Gastroesophageal sphincter (tissue), 4 donors: ENCODE results near the gene SMIM17. TPM values are rescaled to one million over a fixed set of nuclear protein-coding genes. Genes with fewer than 3 reads are reported as not detected.

ENCODE experiments used
- ATAC-seq: fragments of 150-250 bp; one replicate; pipeline ENCODE4 v1.9.1; 2016; ENCODE audit warnings: mild to moderate bottlenecking, moderate library complexity
- H3K27ac ChIP-seq, 4 donors: fragments of 200-600 bp; sonication (generic) in 3 of 4; 1 replicate in 3 of 4; 2 replicates in 1 of 4; pipeline ENCODE4 v1.5.1; 2016 to 2019
- H3K27me3 ChIP-seq: fragments of 200-600 bp; sonication (generic); one replicate; pipeline ENCODE4 v1.5.1; 2019
- H3K36me3 ChIP-seq, 2 donors: fragments of 200-600 bp; sonication (generic); one replicate each; pipeline ENCODE4 v1.5.1; 2019; ENCODE audit warnings: control low read depth in 1 of 2
- H3K4me1 ChIP-seq, 3 donors: fragments of 200-600 bp; sonication (generic); 1 replicate in 2 of 3; 2 replicates in 1 of 3; pipeline ENCODE4 v1.5.1; 2016 to 2019; ENCODE audit warnings: control low read depth in 2 of 3
- H3K4me3 ChIP-seq, 2 donors: fragments of 200-600 bp; sonication (generic); one replicate each; pipeline ENCODE4 v1.5.1; 2019; ENCODE audit warnings: mild to moderate bottlenecking in 1 of 2, moderate library complexity in 1 of 2
- H3K9me3 ChIP-seq, 3 donors: fragments of 200-600 bp; sonication (generic); one replicate each; pipeline ENCODE4 v1.5.1; 2017 to 2019; ENCODE audit warnings: control low read depth in 2 of 3
- EP300 ChIP-seq: sonication (generic); formaldehyde crosslinking; IDR thresholded peaks from one replicate; pipeline ENCODE4 v1.6.1; 2017; ENCODE audit warnings: antibody characterized with exemption, mild to moderate bottlenecking
- POLR2A ChIP-seq, 2 donors: fragments of 450-650 bp; IDR thresholded peaks; one replicate each; pipeline ENCODE4 v1.6.1; 2017; ENCODE audit warnings: antibody characterized with exemption in 2 of 2, mild to moderate bottlenecking in 2 of 2, moderate library complexity in 1 of 2
- POLR2AphosphoS5 ChIP-seq: sonication (generic); formaldehyde crosslinking; IDR thresholded peaks from one replicate; pipeline ENCODE4 v1.6.1; 2017; ENCODE audit warnings: antibody characterized with exemption
- WGBS, 2 donors: methylation state at CpG; one replicate each; pipeline ENCODE4 v1.1.5; 2018; ENCODE audit warnings: low coverage in 1 of 2; 5-methylcytosine and 5-hydroxymethylcytosine counted together
- total RNA-seq, 4 donors: library from RNA; depleted of rRNA; stranded (reverse); fragments of >200 nt; gene quantifications; one replicate each; pipeline ENCODE4 v1.1.0, GENCODE V29; 2016
- TF ChIP-seq, protein P1 (sequence below), 4 experiments: fragments of 200-600 bp in 2 of 4; fragments of 450-650 bp in 2 of 4; sonication (generic) in 1 of 4; IDR thresholded peaks; one replicate each; pipeline ENCODE4 v1.5.1; 2017 to 2019; ENCODE audit warnings: antibody characterized with exemption in 4 of 4, mild to moderate bottlenecking in 2 of 4, moderate library complexity in 2 of 4

SMIM17 gene
- 1 to 10 TPM in 2 of 4 donors, not detected in 2; 1.1 to 1.4 TPM for total RNA-seq

DNA sequence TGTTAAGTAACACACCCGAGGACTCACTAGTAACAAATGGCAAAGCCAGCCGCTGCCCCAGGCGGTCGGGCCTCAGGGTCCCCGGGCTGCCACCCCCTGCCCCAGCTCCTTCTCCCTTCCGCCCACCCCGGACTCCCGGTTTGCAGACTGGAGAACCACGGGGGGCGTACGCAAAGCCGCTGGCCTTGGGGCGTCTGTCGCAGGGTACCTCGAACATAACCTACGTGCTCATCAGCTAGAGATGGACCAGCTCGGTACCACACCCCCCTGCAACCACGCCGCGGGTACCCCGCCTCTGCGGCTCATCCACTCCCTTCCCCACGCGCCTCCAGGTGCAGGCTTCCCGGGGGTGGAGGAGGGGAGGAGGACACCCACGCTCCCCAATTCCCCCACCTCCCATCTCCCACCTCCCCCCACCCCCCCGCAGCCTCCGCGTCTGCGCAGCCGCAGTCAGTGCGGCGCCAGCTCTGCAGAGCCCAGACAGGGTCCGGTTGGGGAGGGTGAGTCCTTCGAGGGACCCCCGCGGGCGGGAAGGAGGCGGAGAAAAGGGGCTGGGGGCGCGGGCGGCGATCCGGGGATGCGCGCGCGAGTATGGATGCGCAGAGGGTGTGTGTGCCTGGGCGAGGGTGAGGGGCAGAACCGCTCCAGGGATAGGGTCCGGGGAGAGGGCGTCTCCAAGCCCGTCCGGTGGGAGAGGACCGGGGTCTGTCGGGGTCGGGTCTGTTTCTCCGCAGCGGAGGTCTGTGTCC, at the start of gene SMIM17:
TSS of gene SMIM17 (plus strand) at position 449 of the 749 bp plus-strand sequence. CDS start 2,509 bp downstream, outside the sequence.
- H3K27ac ChIP-seq, result no peak within 1 kb of the TSS
- WGBS, 2 donors, result 6% methylated on average over 15 of the region's 60 CpGs; no CpG with 5 or more reads in 1 of the 2 donors
- H3K9me3 ChIP-seq, result peaks cover 0 to 35% (median 0%) of the 10 kb centered on the region in 3 donors
- no peak for ATAC-seq
- H3K36me3 ChIP-seq, result peaks cover 0 to 24% of the 10 kb centered on the region in 2 donors
- H3K4me3 ChIP-seq, result no peak within 1 kb of the TSS
- H3K4me1 ChIP-seq, result no peaks in the 10 kb centered on the region
- peaks cover 39% of the 10 kb centered on the region for H3K27me3 ChIP-seq
- no peak for TF ChIP-seq POLR2AphosphoS5
- no peak for TF ChIP-seq POLR2A (IDR thresholded peaks at IDR 0.05)
- TF ChIP-seq, protein P1, sequence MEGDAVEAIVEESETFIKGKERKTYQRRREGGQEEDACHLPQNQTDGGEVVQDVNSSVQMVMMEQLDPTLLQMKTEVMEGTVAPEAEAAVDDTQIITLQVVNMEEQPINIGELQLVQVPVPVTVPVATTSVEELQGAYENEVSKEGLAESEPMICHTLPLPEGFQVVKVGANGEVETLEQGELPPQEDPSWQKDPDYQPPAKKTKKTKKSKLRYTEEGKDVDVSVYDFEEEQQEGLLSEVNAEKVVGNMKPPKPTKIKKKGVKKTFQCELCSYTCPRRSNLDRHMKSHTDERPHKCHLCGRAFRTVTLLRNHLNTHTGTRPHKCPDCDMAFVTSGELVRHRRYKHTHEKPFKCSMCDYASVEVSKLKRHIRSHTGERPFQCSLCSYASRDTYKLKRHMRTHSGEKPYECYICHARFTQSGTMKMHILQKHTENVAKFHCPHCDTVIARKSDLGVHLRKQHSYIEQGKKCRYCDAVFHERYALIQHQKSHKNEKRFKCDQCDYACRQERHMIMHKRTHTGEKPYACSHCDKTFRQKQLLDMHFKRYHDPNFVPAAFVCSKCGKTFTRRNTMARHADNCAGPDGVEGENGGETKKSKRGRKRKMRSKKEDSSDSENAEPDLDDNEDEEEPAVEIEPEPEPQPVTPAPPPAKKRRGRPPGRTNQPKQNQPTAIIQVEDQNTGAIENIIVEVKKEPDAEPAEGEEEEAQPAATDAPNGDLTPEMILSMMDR (IDR thresholded peaks at IDR 0.05), result no peak
- TF ChIP-seq EP300, result no peak

DNA sequence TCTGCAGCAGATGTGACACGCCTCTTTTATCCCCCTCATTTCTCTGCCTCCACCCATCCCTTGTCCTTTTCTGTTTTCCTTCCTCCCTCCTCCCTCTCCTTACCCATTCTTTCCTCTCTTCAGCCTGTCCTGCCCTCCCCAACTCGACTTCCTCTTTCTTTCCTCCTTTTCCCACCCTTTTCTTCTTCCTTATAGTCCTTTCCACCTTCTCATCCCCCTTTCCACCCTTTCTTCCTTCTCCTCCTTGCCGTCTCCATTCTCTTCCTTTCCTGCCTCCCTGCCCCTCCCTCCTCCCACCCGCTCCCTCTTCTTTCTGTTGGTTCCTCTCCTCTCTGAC, 48.5 kb upstream of the SMIM17 start:
- peaks cover 0 to 6% (median 0%) of the 10 kb centered on the region in 3 donors for H3K9me3 ChIP-seq
- 59 to 60% methylated on average over 3 to 4 of the region's 4 CpGs for WGBS, 2 donors
- no peak for TF ChIP-seq POLR2AphosphoS5
- no peak for TF ChIP-seq EP300
- TF ChIP-seq, protein P1 (IDR thresholded peaks at IDR 0.05), result no peak
- no peak for TF ChIP-seq POLR2A (IDR thresholded peaks at IDR 0.05)
- H3K27me3 ChIP-seq, result no peaks in the 10 kb centered on the region
- peaks cover 0 to 32% (median 9%) of the 10 kb centered on the region in 3 donors for H3K4me1 ChIP-seq
- peak overlapping the region in 1 of 2 donors; percentile 68 for H3K4me3 ChIP-seq
- ATAC-seq, result no peak
- H3K27ac ChIP-seq, result peak overlapping the region in 2 of 4 donors; percentile 77 to 82
- H3K36me3 ChIP-seq, result peaks cover 0 to 16% of the 10 kb centered on the region in 2 donors

DNA sequence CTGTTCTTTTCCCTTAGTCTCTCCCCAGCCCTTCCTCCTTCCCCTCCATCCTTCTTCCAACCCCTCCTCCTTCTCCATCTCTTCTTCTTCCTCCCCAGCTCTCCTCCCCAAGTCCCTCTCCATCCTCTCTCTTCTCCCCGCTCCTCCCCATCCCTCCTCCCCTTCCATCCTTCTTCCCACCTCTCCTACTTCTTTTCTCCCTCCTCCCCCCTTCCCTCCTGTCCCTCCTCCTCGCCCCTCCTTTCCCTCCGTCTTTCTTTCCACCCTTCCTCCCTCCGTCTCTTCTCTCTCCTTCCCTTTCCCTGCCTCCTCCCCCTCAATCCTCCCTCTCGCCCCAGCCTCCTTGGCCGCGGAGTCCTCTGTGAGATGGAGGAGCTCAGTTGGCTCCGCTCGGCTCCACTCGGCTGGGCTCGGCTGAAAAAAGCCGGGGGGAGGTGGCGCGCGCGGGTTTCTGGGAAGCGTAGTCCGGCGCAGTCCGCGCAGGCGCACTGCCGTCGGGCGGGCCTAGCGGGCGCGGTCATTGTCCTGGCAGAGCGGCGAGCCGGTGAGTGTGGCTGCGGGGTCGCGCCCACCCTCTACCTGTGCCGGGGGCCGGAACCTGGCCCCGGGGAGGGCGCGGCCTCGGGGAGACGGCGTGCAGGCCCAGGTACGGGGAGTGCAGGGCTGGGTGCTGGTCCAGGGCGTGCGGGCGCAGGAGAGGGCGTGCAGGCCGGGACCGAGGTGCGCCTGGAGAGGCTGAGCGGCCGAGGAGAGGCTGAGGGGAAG, 48.0 kb upstream of the SMIM17 start, which contains the start of gene ZNF71:
TSS of gene ZNF71 (plus strand) at position 520 of the 765 bp plus-strand sequence. CDS start 6,257 bp downstream, outside the sequence.
- WGBS, 2 donors, result 0 to 1% methylated on average over 2 to 8 of the region's 52 CpGs
- peaks cover 0 to 32% (median 9%) of the 10 kb centered on the region in 3 donors for H3K4me1 ChIP-seq
- peak within 1 kb of the TSS; percentile 68 to 83 for H3K4me3 ChIP-seq
- peak; percentile 96 for ATAC-seq
- no peaks in the 10 kb centered on the region for H3K27me3 ChIP-seq
- H3K36me3 ChIP-seq, result peaks cover 0 to 16% of the 10 kb centered on the region in 2 donors
- peak within 1 kb of the TSS in 3 of 4 donors; percentile 77 to 82 (median 82) for H3K27ac ChIP-seq
- TF ChIP-seq, protein P1 (IDR thresholded peaks at IDR 0.05), result no peak
- TF ChIP-seq POLR2A (IDR thresholded peaks at IDR 0.05) (peak in 1 of 2 donors; percentile 5), POLR2AphosphoS5 (peak; percentile 19), EP300 (no peak)
- H3K9me3 ChIP-seq, result peaks cover 0 to under 1% (median 0%) of the 10 kb centered on the region in 3 donors

DNA sequence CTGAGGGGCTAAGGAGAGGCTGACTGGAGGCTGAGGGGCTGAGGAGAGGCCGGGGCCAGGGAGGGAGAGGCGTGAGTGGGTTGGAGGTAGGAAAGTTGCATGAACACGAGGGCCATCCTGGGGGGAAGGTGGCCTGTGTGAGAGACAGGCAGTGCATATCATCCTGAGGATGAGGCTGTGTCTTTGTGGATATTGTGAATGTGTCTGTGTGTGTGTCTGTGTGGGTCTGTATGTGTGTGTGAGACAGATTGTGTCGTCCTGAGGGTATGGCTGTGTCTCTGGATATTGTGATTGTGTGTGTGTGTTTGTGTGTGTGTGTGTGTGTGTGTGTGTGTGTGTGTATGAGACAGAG, 47.4 kb upstream of the SMIM17 start:
- peak overlapping the region in 3 of 4 donors; percentile 77 to 82 (median 82) for H3K27ac ChIP-seq
- peaks cover 0 to 32% (median 9%) of the 10 kb centered on the region in 3 donors for H3K4me1 ChIP-seq
- H3K9me3 ChIP-seq, result no peaks in the 10 kb centered on the region
- WGBS, 2 donors, result 0 to 5% methylated on average over 4 of the region's 4 CpGs
- peak overlapping the region; percentile 68 to 83 for H3K4me3 ChIP-seq
- TF ChIP-seq POLR2AphosphoS5, result no peak
- no peak for TF ChIP-seq EP300
- TF ChIP-seq, protein P1 (IDR thresholded peaks at IDR 0.05), result no peak
- TF ChIP-seq POLR2A (IDR thresholded peaks at IDR 0.05), result no peak
- H3K36me3 ChIP-seq, result peaks cover 0 to 16% of the 10 kb centered on the region in 2 donors
- peak; percentile 15 for ATAC-seq
- H3K27me3 ChIP-seq, result no peaks in the 10 kb centered on the region
